EL (cell line): ENCODE data around the gene PEX7.
"Not testable (repeated sequence)": the region's sequence is repeated elsewhere in the genome, so short reads cannot be mapped to it uniquely, and the experiment has no call there.

Source experiments
- DNase-seq: peaks from one replicate; pipeline ENCODE4 v3.0.0-alpha.2; 2016

Gene PEX7

GRCh38 chr6:136914947-136915346, 92.6 kb downstream of the PEX7 start:
- DNase-seq: no peak

- no peak for DNase-seq
Measured at GRCh38 chr6:136918706-136919105, 96.3 kb downstream of the PEX7 start.

- no peak for DNase-seq
Measured at GRCh38 chr6:136920216-136920615, 97.8 kb downstream of the PEX7 start.

- DNase-seq: peak; percentile 10
Measured at GRCh38 chr6:136920671-136921380, 98.4 kb downstream of the PEX7 start.

- DNase-seq: peak; percentile 30
Measured at GRCh38 chr6:136921381-136921935, 99.1 kb downstream of the PEX7 start.

GRCh38 chr6:136921936-136922684, 99.7 kb downstream of the PEX7 start, which contains the start of gene SLC35D3:
TSS of gene SLC35D3 (plus strand) at chr6:136922301. CDS start at chr6:136922429, 128 bp downstream.
- DNase-seq: peak; percentile 29

- DNase-seq: no peak
Measured at GRCh38 chr6:136922685-136923006, 100.3 kb downstream of the PEX7 start.

GRCh38 chr6:136923116-136923953, 100.9 kb downstream of the PEX7 start:
- no peak for DNase-seq

- no peak for DNase-seq
Measured at GRCh38 chr6:136923954-136924673, 101.7 kb downstream of the PEX7 start.

GRCh38 chr6:136926383-136926782, 104.0 kb downstream of the PEX7 start:
- DNase-seq: no peak

- DNase-seq: peak; percentile 6
Measured at GRCh38 chr6:136927292-136927691, 104.9 kb downstream of the PEX7 start.

GRCh38 chr6:136930528-136930927, 108.1 kb downstream of the PEX7 start:
- DNase-seq: peak; percentile 12

- no peak for DNase-seq
Measured at GRCh38 chr6:136932599-136932998, 110.2 kb downstream of the PEX7 start.

GRCh38 chr6:136945072-136945471, 122.7 kb downstream of the PEX7 start:
- no peak for DNase-seq

- DNase-seq: no peak
Measured at GRCh38 chr6:136945711-136946121, 123.3 kb downstream of the PEX7 start.

- DNase-seq: no peak
Measured at GRCh38 chr6:136947037-136947436, 124.6 kb downstream of the PEX7 start.

- DNase-seq: not testable (repeated sequence)
Measured at GRCh38 chr6:136949957-136950356, 127.6 kb downstream of the PEX7 start.

GRCh38 chr6:136950436-136951126, 128.2 kb downstream of the PEX7 start:
- no peak for DNase-seq

- DNase-seq: no peak
Measured at GRCh38 chr6:136952714-136953260, 130.4 kb downstream of the PEX7 start.

GRCh38 chr6:136955123-136955522, 132.7 kb downstream of the PEX7 start:
- DNase-seq: no peak
